Measurements from ENCODE around the gene PRR7. TPM values are rescaled to one million over a fixed set of nuclear protein-coding genes. Genes with fewer than 3 reads are reported as not detected.
"Not testable (repeated sequence)": the region's sequence is repeated elsewhere in the genome, so short reads cannot be mapped to it uniquely, and the experiment has no call there.

The PRR7 gene
- total RNA-seq, 2 experiments from 2014 or later, result 9.8 to 11.6 TPM

GRCh38 chr5:177479774-177480173 lies 33.2 kb downstream of the PRR7 start:
- ChIA-PET CTCF (interaction anchor here (1.0 to 4.2 kb wide), 9 partner anchors 9 to 89 kb away, joined by 3 to 21 read pairs (median 7); partner anchors contain the start of gene PDLIM7), POLR2A (interaction anchor here (0.7 to 3.5 kb wide), 7 partner anchors 9 to 49 kb away, joined by 3 to 12 read pairs (median 3); partner anchors contain the start of gene PDLIM7)
- H3K36me3 Mint-ChIP-seq (ENCODE audit: low read depth), result peaks cover 19% of the 10 kb centered on the region
- no peak overlapping the region for H3K4me3 Mint-ChIP-seq
- H3K27ac Mint-ChIP-seq, result peak overlapping the region; percentile 92
- ATAC-seq (no peak), DNase-seq (no peak)
- peaks cover 52% of the 10 kb centered on the region for H3K4me1 Mint-ChIP-seq (ENCODE audit: low read depth)
- no peaks in the 10 kb centered on the region for H3K27me3 Mint-ChIP-seq (ENCODE audit: low read depth)
- no peaks in the 10 kb centered on the region for H3K9me3 Mint-ChIP-seq (ENCODE audit: insufficient read depth)

DNA sequence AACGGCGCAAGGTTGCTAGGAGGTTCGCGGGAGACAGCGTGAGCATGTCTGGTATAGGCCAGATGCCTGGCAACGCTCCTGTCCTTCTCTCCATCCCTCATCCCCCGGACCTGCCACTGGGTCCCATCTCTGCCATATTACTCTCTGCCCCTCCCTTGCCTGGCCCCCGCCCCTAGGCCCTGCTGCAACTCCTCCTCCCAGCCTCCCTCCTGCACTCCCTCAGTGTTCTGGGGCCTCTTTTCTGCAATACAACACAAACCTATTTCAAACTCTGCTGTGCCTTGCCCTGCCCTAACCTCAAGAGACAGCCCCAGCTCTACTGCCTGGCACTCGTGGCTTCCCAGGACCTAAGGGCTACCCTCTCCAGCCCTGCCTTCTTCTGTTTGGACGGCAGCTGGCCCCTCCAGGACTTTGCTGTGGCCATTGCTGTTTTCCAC lies 35.8 kb downstream of the PRR7 start:
- ATAC-seq (no peak), DNase-seq (no peak)
- peaks cover 29% of the 10 kb centered on the region for H3K36me3 Mint-ChIP-seq (ENCODE audit: low read depth)
- H3K4me3 Mint-ChIP-seq, result no peak overlapping the region
- no peaks in the 10 kb centered on the region for H3K27me3 Mint-ChIP-seq (ENCODE audit: low read depth)
- H3K27ac Mint-ChIP-seq, result no peak overlapping the region
- CTCF ChIA-PET, result interaction anchor here (1.2 to 1.3 kb wide), 2 partner anchors 19 to 28 kb away, joined by 3 to 6 read pairs; no protein-coding TSS in a partner anchor
- H3K9me3 Mint-ChIP-seq (ENCODE audit: insufficient read depth), result no peaks in the 10 kb centered on the region
- POLR2A ChIA-PET, result interaction anchor here (0.6 kb wide), 1 partner anchor 68 kb away, joined by 3 read pairs; no protein-coding TSS in a partner anchor
- peaks cover 32% of the 10 kb centered on the region for H3K4me1 Mint-ChIP-seq (ENCODE audit: low read depth)

GRCh38 chr5:177483042-177483441 lies 36.4 kb downstream of the PRR7 start:
- H3K27me3 Mint-ChIP-seq (ENCODE audit: low read depth), result no peaks in the 10 kb centered on the region
- H3K36me3 Mint-ChIP-seq (ENCODE audit: low read depth), result peaks cover 33% of the 10 kb centered on the region
- ATAC-seq, result no peak
- no peaks in the 10 kb centered on the region for H3K9me3 Mint-ChIP-seq (ENCODE audit: insufficient read depth)
- DNase-seq, result no peak
- POLR2A ChIA-PET, result interaction anchor here (0.6 kb wide), 1 partner anchor 69 kb away, joined by 3 read pairs; no protein-coding TSS in a partner anchor
- H3K4me3 Mint-ChIP-seq, result no peak overlapping the region
- peaks cover 26% of the 10 kb centered on the region for H3K4me1 Mint-ChIP-seq (ENCODE audit: low read depth)
- CTCF ChIA-PET, result interaction anchor here (1.2 kb wide), 1 partner anchor 18 kb away, joined by 3 read pairs; no protein-coding TSS in a partner anchor
- H3K27ac Mint-ChIP-seq, result peak overlapping the region; percentile 52

DNA sequence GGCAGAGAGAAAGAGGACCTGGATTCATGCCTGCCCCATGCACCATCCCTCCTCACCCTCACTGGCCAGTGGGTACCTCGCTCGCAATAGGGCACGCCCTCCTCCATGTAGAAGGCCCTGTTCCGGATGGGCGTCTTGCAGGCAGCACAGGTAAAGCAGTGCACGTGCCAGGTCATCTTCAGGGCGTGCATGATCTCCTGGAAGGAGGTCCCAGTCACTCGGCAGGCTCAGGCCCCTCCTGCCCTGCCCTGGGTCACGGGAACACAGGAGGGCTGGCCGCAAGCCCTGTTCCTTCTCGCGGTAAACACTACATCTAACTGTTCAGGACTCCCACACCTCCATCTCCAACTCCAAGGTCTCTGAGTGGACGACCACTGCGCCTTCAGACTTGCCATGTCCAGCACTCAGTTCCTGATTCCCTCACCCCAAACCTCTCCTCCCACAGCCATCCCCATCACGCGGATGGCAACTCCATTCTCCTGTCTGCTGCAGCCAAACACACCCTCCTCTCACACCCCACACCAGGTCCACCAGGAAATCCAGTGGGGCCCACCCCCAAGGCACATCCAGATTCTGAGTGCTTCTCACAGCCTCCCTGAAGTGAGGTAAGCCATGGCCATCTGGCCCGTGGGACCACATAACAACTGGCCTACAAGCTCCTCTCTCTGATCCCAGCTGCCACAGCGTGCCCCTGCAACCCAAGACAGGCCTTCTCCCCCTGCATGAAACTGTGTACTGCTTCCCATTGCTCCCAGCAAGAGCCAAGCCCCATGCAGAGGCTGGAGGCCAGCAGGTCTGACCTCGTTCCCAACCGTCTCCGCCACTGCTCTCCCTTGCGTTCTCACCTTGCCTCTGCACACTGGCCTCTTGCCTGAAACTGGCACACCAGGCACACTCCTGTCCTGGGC lies 37.6 kb downstream of the PRR7 start:
- Mint-ChIP-seq H3K4me3 (no peak overlapping the region), H3K27ac (peak overlapping the region; percentile 43), H3K4me1 (ENCODE audit: low read depth) (peaks cover 14% of the 10 kb centered on the region), H3K27me3 (ENCODE audit: low read depth) (no peaks in the 10 kb centered on the region), H3K36me3 (ENCODE audit: low read depth) (peaks cover 30% of the 10 kb centered on the region), H3K9me3 (ENCODE audit: insufficient read depth) (no peaks in the 10 kb centered on the region)
- ChIA-PET CTCF (no interaction called here), POLR2A (interaction anchor here (0.5 to 1.2 kb wide), 2 partner anchors 10 to 12 kb away, joined by 3 to 5 read pairs; no protein-coding TSS in a partner anchor)
- ATAC-seq, result no peak
- DNase-seq, result no peak

- ATAC-seq, result no peak
- Mint-ChIP-seq H3K4me1 (ENCODE audit: low read depth) (peaks cover 6% of the 10 kb centered on the region), H3K4me3 (no peak overlapping the region), H3K36me3 (ENCODE audit: low read depth) (peaks cover 30% of the 10 kb centered on the region), H3K27me3 (ENCODE audit: low read depth) (no peaks in the 10 kb centered on the region), H3K9me3 (ENCODE audit: insufficient read depth) (no peaks in the 10 kb centered on the region), H3K27ac (peak overlapping the region; percentile 43)
- POLR2A ChIA-PET, result interaction anchor here (0.5 to 1.2 kb wide), 2 partner anchors 10 to 13 kb away, joined by 3 to 5 read pairs; no protein-coding TSS in a partner anchor
- CTCF ChIA-PET, result no interaction called here
- no peak for DNase-seq
Measured at GRCh38 chr5:177484902-177485549, 38.4 kb downstream of the PRR7 start.

- POLR2A ChIA-PET, result interaction anchor here (1.2 kb wide), 1 partner anchor 9 kb away, joined by 5 read pairs; no protein-coding TSS in a partner anchor
- ATAC-seq; DNase-seq; H3K4me3 Mint-ChIP-seq; H3K9me3 Mint-ChIP-seq (ENCODE audit: insufficient read depth); H3K4me1 Mint-ChIP-seq (ENCODE audit: low read depth); H3K27ac Mint-ChIP-seq; CTCF ChIA-PET; H3K27me3 Mint-ChIP-seq (ENCODE audit: low read depth): not testable (repeated sequence)
- H3K36me3 Mint-ChIP-seq (ENCODE audit: low read depth), result peaks cover 34% of the 10 kb centered on the region
Measured at GRCh38 chr5:177485753-177486152, 39.1 kb downstream of the PRR7 start.

- ChIA-PET CTCF (no interaction called here), POLR2A (no interaction called here)
- ATAC-seq (no peak), DNase-seq (no peak)
- Mint-ChIP-seq H3K27ac (no peak overlapping the region), H3K36me3 (ENCODE audit: low read depth) (peaks cover 37% of the 10 kb centered on the region), H3K9me3 (ENCODE audit: insufficient read depth) (no peaks in the 10 kb centered on the region), H3K4me3 (no peak overlapping the region), H3K27me3 (ENCODE audit: low read depth) (no peaks in the 10 kb centered on the region), H3K4me1 (ENCODE audit: low read depth) (peaks cover 2% of the 10 kb centered on the region)
Measured at GRCh38 chr5:177486256-177486655, 39.6 kb downstream of the PRR7 start.

GRCh38 chr5:177487144-177487543 lies 40.5 kb downstream of the PRR7 start:
- DNase-seq (no peak), ATAC-seq (no peak)
- Mint-ChIP-seq H3K27me3 (ENCODE audit: low read depth) (no peaks in the 10 kb centered on the region), H3K36me3 (ENCODE audit: low read depth) (peaks cover 36% of the 10 kb centered on the region), H3K4me1 (ENCODE audit: low read depth) (peaks cover 2% of the 10 kb centered on the region), H3K27ac (no peak overlapping the region), H3K4me3 (no peak overlapping the region), H3K9me3 (ENCODE audit: insufficient read depth) (no peaks in the 10 kb centered on the region)
- ChIA-PET CTCF (interaction anchor here (2.0 to 2.1 kb wide), 3 partner anchors 10 to 15 kb away, joined by 8 to 10 read pairs (median 8); partner anchors contain the start of gene PDLIM7), POLR2A (no interaction called here)

GRCh38 chr5:177487975-177488374 lies 41.4 kb downstream of the PRR7 start:
- Mint-ChIP-seq H3K4me1 (ENCODE audit: low read depth) (peaks cover 7% of the 10 kb centered on the region), H3K36me3 (ENCODE audit: low read depth) (peaks cover 40% of the 10 kb centered on the region), H3K4me3 (no peak overlapping the region), H3K27ac (no peak overlapping the region), H3K9me3 (ENCODE audit: insufficient read depth) (no peaks in the 10 kb centered on the region), H3K27me3 (ENCODE audit: low read depth) (no peaks in the 10 kb centered on the region)
- ChIA-PET CTCF (interaction anchor here (1.2 to 2.1 kb wide), 4 partner anchors 9 to 33 kb away, joined by 3 to 10 read pairs (median 8); partner anchors contain the start of gene PDLIM7), POLR2A (interaction anchor here (1.0 kb wide), 1 partner anchor 13 kb away, joined by 3 read pairs; no protein-coding TSS in a partner anchor)
- no peak for DNase-seq
- ATAC-seq, result no peak

- peaks cover 40% of the 10 kb centered on the region for H3K36me3 Mint-ChIP-seq (ENCODE audit: low read depth)
- H3K4me1 Mint-ChIP-seq (ENCODE audit: low read depth), result peaks cover 18% of the 10 kb centered on the region
- no peak overlapping the region for H3K4me3 Mint-ChIP-seq
- ChIA-PET POLR2A (no interaction called here), CTCF (interaction anchor here (1.2 to 2.1 kb wide), 5 partner anchors 8 to 86 kb away, joined by 3 to 10 read pairs (median 8); partner anchors contain the start of gene PDLIM7)
- H3K9me3 Mint-ChIP-seq (ENCODE audit: insufficient read depth), result no peaks in the 10 kb centered on the region
- no peak for ATAC-seq
- H3K27me3 Mint-ChIP-seq (ENCODE audit: low read depth), result no peaks in the 10 kb centered on the region
- no peak for DNase-seq
- no peak overlapping the region for H3K27ac Mint-ChIP-seq
Measured at GRCh38 chr5:177489119-177489716, 42.6 kb downstream of the PRR7 start.

GRCh38 chr5:177490311-177490991 lies 43.8 kb downstream of the PRR7 start:
- DNase-seq, result no peak
- ChIA-PET CTCF (interaction anchor here (0.9 to 1.4 kb wide), 2 partner anchors 35 to 87 kb away, joined by 3 read pairs; no protein-coding TSS in a partner anchor), POLR2A (no interaction called here)
- Mint-ChIP-seq H3K27me3 (ENCODE audit: low read depth) (no peaks in the 10 kb centered on the region), H3K4me3 (no peak overlapping the region), H3K27ac (no peak overlapping the region), H3K4me1 (ENCODE audit: low read depth) (peaks cover 31% of the 10 kb centered on the region), H3K36me3 (ENCODE audit: low read depth) (peaks cover 39% of the 10 kb centered on the region), H3K9me3 (ENCODE audit: insufficient read depth) (no peaks in the 10 kb centered on the region)
- no peak for ATAC-seq
